Ureter (tissue), 1 donor: Measurements from ENCODE around the gene LRCOL1. TPM values are rescaled to one million over a fixed set of nuclear protein-coding genes. Genes with fewer than 3 reads are reported as not detected.
"Not testable (repeated sequence)": the region's sequence is repeated elsewhere in the genome, so short reads cannot be mapped to it uniquely, and the experiment has no call there.

ENCODE experiments used
- DNase-seq: peaks from one replicate; pipeline ENCODE4 v3.0.0-alpha.2; 2020; ENCODE audit warnings: low spot score
- total RNA-seq: library from RNA; stranded (reverse); gene quantifications from one replicate; pipeline ENCODE4 v1.2.4, GENCODE V29; 2023
- donor health status: DM: yes; HTN: yes; CAD: no.

LRCOL1 gene
- total RNA-seq, 1 donor from 2014 or later = not detected

DNA sequence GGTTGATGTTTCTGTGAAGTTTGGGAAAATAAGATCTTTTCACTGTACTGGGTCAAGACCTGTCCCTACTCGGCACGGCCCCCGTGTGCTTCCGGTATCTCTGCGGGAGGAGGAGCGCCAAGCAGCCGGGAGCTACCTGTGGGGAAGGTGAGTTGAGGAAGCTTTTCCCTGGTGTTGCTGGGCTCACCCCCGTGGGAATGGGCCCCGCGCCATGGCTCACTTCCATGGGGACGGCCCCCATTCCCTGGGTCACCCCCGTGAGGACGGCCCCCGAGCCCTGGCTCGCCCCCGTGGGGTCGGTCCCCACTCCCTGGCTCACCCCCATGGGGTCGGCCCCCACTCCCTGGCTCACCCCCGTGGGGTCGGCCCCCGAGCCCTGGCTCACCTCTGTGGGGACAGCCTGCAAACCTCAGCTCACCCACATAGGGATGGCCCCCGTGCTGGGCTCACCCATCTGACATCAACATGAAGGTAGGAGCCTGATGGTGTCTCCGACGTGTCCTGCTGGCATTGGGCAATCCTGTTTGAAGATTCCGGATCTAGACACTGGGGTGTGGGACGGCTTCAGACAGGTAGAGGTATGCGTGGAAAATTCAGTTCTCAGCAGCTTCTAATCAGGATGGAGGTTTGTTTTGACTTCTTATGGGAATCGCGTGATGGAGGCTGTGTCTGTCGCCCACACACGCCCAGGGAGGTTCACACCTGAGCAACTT is 9.1 kb downstream of the LRCOL1 start:
- no peak for DNase-seq

DNA sequence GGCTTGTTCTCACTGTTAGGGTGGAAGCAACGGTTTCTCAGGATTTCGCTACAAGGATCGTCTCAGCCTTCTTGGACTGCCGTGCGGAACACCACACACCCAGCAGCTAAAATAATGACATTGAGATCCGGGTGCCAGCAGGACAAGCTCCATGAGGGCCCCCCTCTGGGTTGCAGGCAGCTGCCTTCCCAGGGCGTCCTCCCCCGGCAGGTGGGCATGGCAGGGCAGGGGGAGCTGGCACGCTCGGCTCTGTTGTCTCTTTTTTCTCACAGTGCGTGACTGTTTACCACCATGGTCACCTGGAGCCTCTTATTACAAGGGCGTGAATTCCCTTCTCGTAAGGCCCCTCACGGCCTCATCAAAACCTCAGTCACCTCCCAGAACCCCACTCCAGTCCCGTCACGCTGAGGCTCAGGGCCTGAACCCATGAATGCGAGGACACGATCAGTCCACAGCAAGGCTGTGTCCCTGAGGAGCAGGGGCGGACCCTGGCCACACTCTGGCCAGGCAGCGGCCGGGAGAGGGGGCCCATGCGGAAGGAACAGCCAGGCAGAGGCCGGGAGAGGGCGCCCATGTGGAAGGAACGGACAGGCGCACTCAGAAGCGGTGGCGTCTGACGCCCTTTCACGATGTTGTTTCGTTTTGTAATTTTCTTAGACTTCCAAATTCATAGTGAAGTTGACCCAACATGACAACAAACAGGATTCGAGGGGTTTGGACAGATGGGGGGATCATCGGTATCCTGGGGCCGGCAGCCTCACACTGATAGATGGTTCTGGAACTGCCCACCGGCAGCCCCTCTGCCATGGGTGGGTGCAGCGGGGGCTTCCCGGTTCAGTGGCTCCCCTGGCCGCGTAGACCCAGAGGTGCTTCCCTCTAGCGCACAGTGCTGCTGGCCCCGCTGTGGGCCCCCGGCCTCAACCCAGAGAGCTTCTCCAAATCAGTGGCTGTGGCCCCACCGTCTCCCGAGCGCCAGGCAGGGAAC is 10.0 kb downstream of the LRCOL1 start:
- DNase-seq = peak; percentile 68

DNA sequence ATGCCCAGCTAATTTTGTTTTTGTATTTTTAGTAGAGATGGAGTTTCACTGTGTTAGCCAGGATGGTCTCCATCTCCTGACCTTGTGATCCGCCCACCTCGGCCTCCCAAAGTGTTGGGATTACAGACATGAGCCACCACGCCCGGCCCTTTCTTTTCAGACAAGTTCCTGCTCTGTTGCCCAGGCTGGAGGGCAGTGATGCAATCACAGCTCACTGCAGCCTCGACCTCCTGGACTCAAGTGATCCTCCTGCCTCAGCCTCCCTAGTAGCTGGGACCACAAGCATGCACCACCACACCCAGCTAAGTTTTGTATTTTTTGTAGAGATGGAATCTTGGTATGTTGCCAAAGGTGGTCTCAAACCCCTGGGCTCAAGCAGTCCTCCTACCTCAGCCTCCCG is 10.9 kb downstream of the LRCOL1 start:
- not testable (repeated sequence) for DNase-seq

DNA sequence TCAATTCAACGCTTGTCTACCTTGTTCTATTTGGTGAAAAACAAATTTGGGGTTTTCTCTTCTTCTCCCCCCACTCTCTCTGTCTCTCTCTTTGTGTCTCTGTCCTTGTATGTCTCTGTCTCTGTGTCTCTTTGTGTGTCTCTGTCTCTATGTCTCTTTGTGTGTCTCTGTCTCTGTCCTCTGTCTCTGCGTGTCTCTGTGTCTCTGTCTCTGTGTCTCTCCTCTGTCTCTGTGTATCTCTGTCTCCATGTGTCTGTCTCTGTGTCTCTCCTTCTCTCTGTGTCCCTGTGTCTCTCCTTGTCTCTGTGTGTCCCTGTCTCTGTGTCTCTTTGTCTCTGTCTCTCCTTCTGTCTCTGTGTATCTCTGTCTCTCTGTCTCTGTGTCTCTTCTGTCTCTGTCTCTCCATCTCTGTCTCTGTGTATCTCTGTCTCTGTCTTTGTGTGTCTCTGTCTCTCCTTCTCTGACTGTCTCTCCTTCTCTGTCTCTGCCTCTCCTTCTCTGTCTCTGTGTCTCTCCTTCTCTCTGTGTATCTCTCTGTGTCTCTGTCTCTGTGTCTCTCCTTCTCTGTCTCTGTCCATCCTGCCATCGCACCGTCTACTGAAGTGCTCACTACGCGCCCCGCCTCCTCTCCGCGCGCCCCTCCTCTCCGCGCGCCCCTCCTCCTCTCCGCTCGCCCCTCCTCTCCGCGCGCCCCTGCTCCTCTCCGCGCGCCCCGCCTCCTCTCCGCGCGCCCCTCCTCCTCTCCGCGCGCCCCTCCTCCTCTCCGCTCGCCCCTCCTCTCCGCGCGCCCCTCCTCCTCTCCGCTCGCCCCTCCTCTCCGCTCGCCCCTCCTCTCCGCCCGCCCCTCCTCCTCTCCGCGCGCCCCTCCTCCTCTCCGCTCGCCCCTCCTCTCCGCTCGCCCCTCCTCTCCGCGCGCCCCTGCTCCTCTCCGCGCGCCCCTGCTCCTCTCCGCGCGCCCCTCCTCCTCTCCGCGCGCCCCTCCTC is 12.8 kb downstream of the LRCOL1 start:
- DNase-seq = no peak

DNA sequence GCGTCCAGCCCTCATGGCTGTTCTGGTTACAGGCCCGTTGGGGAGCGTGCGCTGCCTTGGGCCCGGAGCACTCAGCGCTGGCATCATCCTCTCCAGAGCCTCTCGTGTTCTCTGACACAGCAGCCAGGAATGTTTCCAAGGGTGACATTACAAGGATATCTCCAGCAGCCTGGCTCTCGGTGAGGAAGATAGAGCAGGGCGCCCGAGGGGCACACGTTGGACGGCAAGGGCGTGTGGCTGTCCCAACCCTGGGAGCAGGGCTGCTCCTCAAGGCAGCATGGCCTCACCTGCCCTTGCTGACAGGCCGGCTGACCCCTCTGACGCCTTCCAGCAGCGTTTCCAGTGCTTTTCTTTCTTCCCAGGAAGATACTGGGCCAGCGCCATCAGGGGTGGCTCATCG is 14.4 kb downstream of the LRCOL1 start:
- no peak for DNase-seq

DNA sequence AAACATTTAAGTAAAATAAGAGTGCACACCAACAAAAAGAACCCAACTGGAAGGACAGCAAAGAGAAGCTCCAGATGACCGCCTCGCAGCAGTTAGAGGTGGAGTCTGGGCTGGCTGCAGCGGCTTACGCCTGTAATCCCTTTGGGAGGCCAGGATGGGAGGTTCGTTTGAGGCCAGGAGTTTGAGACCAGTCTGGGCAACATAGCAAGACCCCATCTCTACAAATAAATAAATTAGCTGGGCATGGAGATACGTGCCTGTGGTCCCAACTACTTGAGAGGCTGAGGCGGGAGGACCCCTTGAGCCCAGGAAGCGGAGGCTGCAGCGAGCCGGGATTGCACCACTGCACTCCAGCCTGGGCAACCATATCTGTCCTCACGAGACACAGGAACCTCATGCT is 15.2 kb downstream of the LRCOL1 start:
- DNase-seq = no peak

DNA sequence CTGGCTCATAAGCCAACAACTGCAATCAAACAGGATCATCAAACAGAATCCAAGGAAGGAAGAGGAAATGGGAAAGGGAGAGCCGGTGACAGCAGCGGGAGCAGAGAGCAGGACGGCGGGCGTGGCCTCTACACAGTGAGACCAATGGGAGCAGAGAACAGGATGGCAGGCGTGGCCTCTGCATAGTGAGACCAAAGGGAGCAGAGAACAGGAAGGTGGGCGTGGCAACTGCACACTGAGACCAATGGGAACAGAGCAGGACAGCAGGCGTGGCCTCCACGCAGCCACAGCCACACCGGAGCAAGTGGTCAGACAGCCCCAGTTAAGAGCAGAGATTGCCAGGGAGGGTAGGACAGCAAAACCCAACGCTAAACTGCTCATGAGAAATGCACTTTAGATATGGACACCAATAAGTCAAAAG is 16.4 kb downstream of the LRCOL1 start:
- peak; percentile 92 for DNase-seq

DNA sequence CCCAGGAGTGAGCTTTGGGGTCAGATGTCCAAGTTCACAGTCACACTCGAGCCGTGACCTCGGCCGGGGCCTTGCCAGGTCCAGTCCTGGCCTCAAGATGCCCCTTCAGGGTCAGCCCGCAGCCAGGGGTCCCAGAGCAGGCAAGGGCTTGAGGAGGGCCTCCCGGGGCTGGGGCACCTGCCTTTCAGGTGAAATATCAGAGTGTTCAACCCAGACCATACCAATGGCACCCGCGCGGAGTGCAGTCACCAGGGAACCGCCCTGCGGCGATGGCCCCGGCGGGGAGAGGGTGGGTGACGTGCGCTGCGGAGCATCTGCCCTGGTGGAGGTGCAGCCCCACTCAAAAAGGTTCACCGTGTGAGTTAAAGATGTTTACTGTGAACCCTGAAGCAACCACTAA is 16.9 kb downstream of the LRCOL1 start:
- DNase-seq = no peak

DNA sequence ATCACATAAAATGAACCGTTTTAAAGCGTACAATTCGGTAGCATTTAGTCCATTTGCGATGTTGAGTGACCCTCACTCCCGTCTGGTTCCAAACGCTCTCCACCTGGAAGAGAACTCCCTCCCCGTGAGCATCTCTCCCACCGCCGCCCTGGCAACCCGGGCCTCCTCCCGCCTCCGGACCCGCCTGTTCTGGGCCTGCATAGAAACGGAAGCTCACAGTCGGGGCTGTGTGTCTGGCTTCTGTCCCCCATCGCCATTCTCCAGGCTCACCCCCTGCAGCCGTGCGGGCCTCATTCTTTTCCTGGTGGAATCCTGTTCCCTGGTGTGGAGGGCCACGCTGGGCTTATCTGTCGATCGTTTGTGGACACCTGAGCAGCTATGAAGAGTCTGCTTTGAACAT is 17.3 kb downstream of the LRCOL1 start:
- DNase-seq = no peak

DNA sequence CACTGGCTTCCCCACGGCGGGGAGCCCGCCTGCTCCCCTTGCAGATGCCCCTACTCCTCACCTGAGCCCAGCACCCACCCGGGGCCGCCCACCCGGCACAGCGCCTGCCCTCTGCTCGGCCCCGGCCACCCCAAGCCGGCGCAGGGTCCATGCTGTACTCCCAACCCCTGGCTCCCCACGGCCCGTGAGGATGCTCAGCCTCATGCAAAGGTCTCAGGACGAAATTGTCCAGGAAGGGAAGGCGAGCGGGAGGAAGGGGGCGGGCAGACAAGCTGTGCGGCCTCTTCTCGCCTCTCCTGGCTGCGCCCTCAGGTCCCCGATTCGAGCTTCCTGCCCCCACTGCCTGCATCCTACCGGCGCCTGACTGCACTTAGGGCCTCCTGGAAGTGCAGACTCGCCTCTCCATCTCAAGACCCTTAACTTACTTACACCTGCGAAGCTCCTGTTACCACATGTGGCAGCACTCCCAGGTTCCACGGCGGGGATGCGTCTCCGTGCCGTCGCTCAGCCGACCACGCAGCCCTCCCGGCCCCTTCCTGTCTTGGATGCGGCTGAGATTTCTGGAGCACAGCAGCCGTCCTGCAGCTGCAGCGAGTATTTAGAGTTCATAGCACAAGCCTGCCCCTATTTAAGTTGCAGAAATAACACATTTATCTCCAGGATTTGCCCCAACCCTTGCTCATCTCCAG is 18.0 kb downstream of the LRCOL1 start:
- DNase-seq = no peak

DNA sequence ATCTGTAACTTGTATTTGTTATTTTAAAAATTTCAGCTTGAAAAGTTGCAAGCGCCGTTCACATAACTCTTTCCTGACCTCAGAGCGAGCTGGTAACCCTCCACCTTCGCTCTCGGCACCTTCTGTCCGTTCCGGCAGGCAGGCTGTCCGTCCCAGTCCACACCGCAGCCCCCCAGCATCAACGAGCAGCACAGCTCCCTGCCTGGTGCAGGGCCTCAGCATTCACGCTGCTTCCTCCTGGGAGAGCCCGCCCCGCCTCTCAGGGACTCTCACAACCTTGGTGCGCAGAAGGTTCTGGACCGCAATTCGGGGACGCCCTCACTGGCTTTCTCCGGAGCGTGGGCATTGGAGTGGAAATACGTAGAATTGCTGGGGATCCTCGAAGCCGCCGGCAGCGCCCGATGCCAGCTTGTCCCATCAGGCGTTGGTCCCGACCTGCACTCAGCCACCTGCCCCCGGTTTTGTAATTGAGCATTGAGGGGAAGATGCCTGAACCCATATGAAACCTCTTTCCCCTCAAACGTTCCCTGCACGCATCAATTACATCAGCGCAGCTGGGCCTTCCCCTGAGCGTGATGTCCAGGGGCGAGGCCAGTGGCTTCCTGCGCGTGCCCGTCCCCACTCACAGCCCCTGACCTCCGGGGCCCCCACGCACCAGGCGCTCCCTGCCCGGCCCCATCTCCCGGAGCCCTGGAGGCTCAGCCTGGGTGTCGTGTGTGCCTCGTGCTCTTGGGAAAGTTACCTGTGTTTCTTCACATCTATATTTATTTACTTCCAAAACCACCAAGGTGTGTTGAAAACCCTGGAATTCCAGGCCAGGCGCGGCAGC is 19.1 kb downstream of the LRCOL1 start:
- no peak for DNase-seq

DNA sequence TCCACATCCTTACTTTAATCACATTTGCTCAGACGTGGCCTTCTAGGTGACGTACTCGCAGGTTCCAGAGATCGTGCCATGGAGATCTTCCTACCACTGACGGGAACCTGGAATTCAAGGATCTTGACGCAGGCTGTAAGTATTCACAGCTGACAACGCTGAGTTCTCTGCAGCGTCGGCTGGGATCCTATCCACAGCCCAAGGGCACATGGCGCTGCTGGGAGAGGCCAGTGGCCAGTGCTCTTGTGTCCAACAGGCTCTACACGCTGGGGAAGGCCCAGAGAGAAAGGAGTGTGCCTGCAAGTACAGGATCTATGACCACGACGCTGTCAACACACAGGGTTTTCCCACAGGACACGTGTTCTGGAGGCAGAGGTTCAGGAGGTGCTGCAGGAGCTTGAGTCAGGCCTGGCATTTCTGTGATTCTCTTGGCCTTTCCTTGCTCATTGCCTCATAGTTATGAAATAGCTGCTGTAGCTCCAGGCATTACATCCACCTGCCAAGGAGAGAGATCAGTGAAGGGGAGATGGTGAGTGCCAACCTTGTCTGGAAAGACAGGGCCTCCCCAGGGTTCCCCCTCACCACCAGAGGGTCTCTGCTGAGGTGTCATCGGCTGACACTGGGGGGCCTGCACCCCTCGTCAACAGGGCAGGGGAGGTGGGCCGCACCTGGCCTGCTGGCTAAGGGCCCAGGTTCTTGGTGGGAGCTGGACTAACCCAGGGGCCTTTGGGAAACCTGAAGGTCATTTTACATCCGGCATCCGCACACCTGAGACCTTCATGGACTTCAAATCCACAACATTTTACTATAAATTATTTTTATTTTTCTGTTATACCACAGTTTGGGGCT is 21.3 kb downstream of the LRCOL1 start:
- DNase-seq = no peak

DNA sequence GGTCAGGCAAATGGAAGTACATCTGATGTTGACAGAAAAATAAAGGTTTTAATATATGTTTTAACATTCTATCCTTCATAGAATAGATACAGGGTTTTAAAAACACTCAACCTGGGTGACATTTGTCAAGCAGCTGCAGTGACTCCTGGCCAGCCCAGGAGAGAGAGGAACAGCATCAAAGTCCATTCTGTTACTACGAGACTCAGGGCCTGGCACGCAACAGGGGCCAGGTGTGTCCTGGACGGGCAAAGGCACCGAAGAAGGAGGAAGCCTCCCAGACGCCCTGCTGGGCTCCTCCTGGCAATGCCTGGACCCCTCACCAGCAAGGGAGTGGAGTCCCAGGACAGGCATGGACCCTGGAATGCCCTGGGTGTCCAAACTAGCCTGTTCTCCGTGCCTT is 22.1 kb downstream of the LRCOL1 start:
- DNase-seq = no peak

DNA sequence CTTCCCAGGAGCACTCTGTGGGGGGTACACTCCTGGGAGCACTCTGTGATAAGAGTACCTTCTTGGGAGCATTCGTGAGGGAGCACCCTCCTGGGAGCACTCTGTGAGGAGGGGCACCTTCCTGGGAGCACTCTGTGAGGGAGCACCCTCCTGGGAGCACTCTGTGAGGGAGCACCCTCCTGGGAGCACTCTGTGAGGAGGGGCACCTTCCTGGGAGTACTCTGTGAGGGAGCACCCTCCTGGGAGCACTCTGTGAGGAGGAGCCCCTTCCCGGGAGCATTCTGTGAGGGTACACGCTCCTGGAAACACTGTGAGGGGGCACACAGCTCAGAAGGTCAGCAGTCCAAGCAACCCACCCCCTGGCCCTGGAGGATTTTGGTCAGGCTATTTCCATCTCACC is 22.6 kb downstream of the LRCOL1 start:
- DNase-seq = no peak

DNA sequence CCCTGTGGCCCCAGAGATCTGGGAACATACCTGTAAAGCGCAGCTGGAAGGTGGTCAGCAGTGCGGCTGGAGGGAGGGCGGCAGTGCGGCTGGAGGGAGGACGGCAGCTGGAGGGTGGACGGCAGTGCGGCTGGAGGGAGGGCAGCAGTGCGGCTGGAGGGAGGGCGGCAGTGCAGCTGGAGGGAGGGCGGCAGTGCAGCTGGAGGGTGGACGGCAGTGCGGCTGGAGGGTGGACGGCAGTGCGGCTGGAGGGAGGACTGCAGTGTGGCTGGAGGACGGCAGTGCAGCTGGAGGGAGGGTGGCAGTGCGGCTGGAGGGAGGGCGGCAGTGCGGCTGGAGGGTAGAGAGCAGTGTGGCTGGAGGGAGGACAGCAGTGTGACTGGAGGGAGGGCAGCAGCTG is 23.5 kb downstream of the LRCOL1 start:
- DNase-seq = no peak

DNA sequence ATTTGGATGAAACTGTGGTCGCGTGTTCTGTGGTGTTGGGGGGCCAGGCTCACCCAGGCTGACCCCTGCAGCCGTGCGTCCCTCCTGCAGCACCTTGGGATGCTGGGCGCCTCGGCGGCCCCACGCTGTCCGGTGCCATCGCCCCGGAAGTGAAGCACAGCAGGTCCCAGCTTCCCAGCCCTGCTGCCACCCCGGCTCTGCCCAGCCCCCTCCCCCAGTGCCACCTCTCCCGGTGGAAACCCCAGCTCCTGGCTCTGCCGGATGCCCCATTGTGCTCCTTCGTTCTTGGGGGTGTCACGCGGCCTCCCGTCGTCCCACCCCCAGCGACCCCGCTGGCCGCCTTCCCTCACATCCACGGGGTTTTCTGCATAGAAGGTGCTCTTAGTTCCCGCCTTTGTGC is 25.2 kb downstream of the LRCOL1 start:
- DNase-seq = no peak

DNA sequence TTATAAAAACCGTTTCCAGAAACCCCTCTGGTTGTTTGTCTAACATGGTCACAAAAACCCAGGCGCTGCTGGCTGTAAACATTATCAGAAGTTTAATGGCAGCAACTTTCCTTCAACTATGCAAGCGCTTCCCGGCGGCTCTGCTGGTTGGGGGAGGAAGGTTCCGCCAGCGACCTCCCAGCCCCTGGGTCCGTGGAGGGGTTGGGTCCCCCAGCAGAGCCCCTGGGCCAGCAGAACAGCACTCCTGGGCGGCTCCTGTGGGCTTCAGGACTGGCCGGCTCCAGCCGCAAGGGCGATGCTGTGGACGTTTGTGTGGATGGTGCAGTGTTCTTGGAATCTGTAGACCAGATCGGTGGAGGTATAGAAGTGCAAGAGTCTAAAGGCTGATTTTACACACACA is 26.0 kb downstream of the LRCOL1 start:
- DNase-seq = no peak

DNA sequence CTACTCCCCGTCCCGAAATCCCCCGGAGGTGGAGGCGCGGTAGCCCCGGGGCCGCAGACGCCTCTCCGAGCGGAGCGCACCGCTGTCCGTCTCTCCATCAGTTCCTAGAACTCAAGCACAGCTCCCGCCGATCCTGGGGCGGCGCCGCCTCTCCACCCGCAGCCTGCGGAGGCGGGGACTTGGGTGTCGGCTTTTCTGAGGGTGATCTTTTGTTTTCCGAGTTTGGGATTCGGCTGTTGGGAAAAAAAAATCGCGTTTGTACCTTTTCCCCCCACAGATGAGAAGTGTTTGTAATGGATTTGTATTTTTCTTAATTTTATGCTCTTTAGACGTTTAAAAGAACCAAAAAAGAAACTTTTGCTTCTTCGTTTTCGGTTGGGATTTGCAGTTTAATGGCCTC is 26.6 kb downstream of the LRCOL1 start:
- DNase-seq = no peak

DNA sequence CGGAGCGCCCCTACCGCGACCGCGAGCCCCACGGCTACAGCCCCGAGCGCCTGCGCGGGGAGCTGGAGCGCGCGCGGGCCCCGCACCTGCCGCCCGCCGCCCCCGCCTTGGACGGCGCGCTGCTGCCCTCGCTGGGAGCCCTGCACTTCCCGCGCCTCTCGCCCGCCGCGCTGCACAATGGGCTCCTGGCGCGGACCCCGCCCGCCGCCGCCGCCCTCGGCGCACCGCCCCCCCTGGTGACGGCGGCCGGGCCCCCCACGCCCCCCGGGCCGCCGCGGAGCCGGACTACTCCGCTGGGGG is 27.0 kb downstream of the LRCOL1 start:
- DNase-seq = no peak
